Measurements from ENCODE around the gene CARF. TPM values are rescaled to one million over a fixed set of nuclear protein-coding genes. Genes with fewer than 3 reads are reported as not detected.
A peak's percentile ranks its signal among the peaks of the same experiment; 100 is the strongest.

Gene CARF
- total and polyA plus RNA-seq, 2 of the 13 experiments (the other 11 are each of a cell fraction or from before 2014, with no cell fraction given), result 3.0 to 5.4 TPM

GRCh38 chr2:203014456-203015199 is 102.6 kb downstream of the CARF start, which contains the start of gene NBEAL1 (continued):
- TF ChIP-seq ZNF879 (CRISPR knock-in tag; IDR thresholded peaks at IDR 0.05) (no peak), PAWR (CRISPR knock-in tag; IDR thresholded peaks at IDR 0.05; ENCODE audit: borderline replicate concordance) (0 out of 2 replicates have a peak, but pooled peaks have one; percentile 4), ZNF556 (CRISPR knock-in tag; IDR thresholded peaks at IDR 0.05; ENCODE audit: borderline replicate concordance) (no peak), ZNF781 (CRISPR knock-in tag; IDR thresholded peaks at IDR 0.05; ENCODE audit: borderline replicate concordance, not compliant biosample characterization) (peak; percentile 86), ZNF10 (CRISPR knock-in tag; IDR thresholded peaks at IDR 0.05; ENCODE audit: borderline replicate concordance, low read depth) (no peak), PREB (CRISPR knock-in tag; IDR thresholded peaks at IDR 0.05) (no peak), GATA4 (IDR thresholded peaks at IDR 0.05; ENCODE audit: borderline replicate concordance, low read depth) (0 out of 2 replicates have a peak, but pooled peaks have one; percentile 62), MAF1 (CRISPR knock-in tag; IDR thresholded peaks at IDR 0.05; ENCODE audit: borderline replicate concordance) (no peak), ZNF878 (CRISPR knock-in tag; IDR thresholded peaks at IDR 0.05) (no peak), ZNF605 (CRISPR knock-in tag; IDR thresholded peaks at IDR 0.05) (peak; percentile 99), ATRX (CRISPR knock-in tag; IDR thresholded peaks at IDR 0.05; ENCODE audit: borderline replicate concordance) (no peak), ELK4 (CRISPR knock-in tag; IDR thresholded peaks at IDR 0.05; ENCODE audit: borderline replicate concordance) (no peak), ZNF567 (CRISPR knock-in tag; IDR thresholded peaks at IDR 0.05; ENCODE audit: borderline replicate concordance) (no peak; the same call in 1 of the 2 replicates), WIZ (CRISPR knock-in tag; IDR thresholded peaks at IDR 0.05) (no peak; the same call in 1 of the 2 replicates), ZNF761 (CRISPR knock-in tag; conservative IDR thresholded peaks at IDR 0.05) (no peak), ASH2L (IDR thresholded peaks at IDR 0.05; ENCODE audit: insufficient read length, low read depth, low read length) (peak; percentile 88), JUNB (CRISPR knock-in tag; IDR thresholded peaks at IDR 0.05; ENCODE audit: borderline replicate concordance) (no peak), ZNF546 (CRISPR knock-in tag; conservative IDR thresholded peaks at IDR 0.05) (no peak), CHD2 (IDR thresholded peaks at IDR 0.05; ENCODE audit: low read depth, low read length) (peak; percentile 17; the same call in 1 of the 2 replicates), TBX2 (CRISPR knock-in tag; IDR thresholded peaks at IDR 0.05; ENCODE audit: borderline replicate concordance) (peak; percentile 87), RCOR2 (CRISPR knock-in tag; IDR thresholded peaks at IDR 0.05) (peak; percentile 73), EEA1 (CRISPR knock-in tag; IDR thresholded peaks at IDR 0.05; ENCODE audit: borderline replicate concordance) (0 out of 2 replicates have a peak, but pooled peaks have one; percentile 66), NFKB2 (CRISPR knock-in tag; IDR thresholded peaks at IDR 0.05; ENCODE audit: borderline replicate concordance) (no peak), ZNF788 (CRISPR knock-in tag; IDR thresholded peaks at IDR 0.05; ENCODE audit: borderline replicate concordance) (peak; percentile 91)
- TF ChIP-seq, protein P1, sequence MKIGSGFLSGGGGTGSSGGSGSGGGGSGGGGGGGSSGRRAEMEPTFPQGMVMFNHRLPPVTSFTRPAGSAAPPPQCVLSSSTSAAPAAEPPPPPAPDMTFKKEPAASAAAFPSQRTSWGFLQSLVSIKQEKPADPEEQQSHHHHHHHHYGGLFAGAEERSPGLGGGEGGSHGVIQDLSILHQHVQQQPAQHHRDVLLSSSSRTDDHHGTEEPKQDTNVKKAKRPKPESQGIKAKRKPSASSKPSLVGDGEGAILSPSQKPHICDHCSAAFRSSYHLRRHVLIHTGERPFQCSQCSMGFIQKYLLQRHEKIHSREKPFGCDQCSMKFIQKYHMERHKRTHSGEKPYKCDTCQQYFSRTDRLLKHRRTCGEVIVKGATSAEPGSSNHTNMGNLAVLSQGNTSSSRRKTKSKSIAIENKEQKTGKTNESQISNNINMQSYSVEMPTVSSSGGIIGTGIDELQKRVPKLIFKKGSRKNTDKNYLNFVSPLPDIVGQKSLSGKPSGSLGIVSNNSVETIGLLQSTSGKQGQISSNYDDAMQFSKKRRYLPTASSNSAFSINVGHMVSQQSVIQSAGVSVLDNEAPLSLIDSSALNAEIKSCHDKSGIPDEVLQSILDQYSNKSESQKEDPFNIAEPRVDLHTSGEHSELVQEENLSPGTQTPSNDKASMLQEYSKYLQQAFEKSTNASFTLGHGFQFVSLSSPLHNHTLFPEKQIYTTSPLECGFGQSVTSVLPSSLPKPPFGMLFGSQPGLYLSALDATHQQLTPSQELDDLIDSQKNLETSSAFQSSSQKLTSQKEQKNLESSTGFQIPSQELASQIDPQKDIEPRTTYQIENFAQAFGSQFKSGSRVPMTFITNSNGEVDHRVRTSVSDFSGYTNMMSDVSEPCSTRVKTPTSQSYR (CRISPR knock-in tag; IDR thresholded peaks at IDR 0.05; ENCODE audit: borderline replicate concordance), result peak; percentile 47; the same call in 1 of the 2 replicates

All from HepG2 (cell line).